CD4-positive, CD25-positive, alpha-beta regulatory T cell (primary cell): ENCODE measurements around the gene RYK. TPM values are rescaled to one million over a fixed set of nuclear protein-coding genes. Genes with fewer than 3 reads are reported as not detected.

Experiments
- ATAC-seq, 2 donors: fragments of 150-1000 bp; cut with Tn5 transposase; one replicate each; pipeline ENCODE4 v1.10.0; 2021; ENCODE audit warnings: low read depth in 2 of 2, moderate number of reproducible peaks in 2 of 2, moderate library complexity in 1 of 2
- DNase-seq, 3 donors: peaks; one replicate each; pipeline versions ENCODE4 v3.0.0 to v3.0.0-alpha.2; 2012 to 2022; ENCODE audit warnings: mixed read lengths in 1 of 3
- H3K27ac ChIP-seq: one replicate; pipeline ENCODE4 v1.7.0; 2013; ENCODE audit warnings: mild to moderate bottlenecking, low read length; ENCODE audit not compliant: insufficient read depth, poor library complexity, severe bottlenecking
- H3K27me3 ChIP-seq: one replicate; pipeline ENCODE4 v1.7.0; 2013; ENCODE audit warnings: low read length; ENCODE audit not compliant: control insufficient read depth, insufficient read depth
- H3K36me3 ChIP-seq: one replicate; pipeline ENCODE4 v1.7.0; 2013; ENCODE audit warnings: mild to moderate bottlenecking, low read length, moderate library complexity; ENCODE audit not compliant: control insufficient read depth, insufficient read depth
- H3K4me1 ChIP-seq: 2 replicates; pipeline ENCODE4 v1.7.0; 2013; ENCODE audit warnings: mild to moderate bottlenecking, low read length; ENCODE audit not compliant: insufficient read depth, control insufficient read depth, poor library complexity, severe bottlenecking
- H3K4me3 ChIP-seq: one replicate; pipeline ENCODE4 v1.7.0; 2013; ENCODE audit warnings: low read depth, mild to moderate bottlenecking, low read length, moderate library complexity
- H3K9me3 ChIP-seq, 2 experiments: 1 replicate in 1 of 2; 2 replicates in 1 of 2; pipeline ENCODE4 v1.7.0; 2013; ENCODE audit warnings: low read length in 2 of 2, mild to moderate bottlenecking in 1 of 2, moderate library complexity in 1 of 2; ENCODE audit not compliant: control insufficient read depth in 2 of 2
- H3K27ac Mint-ChIP-seq, 3 donors: one replicate each; pipeline ENCODE4 v1.8.0; 2020 to 2022; ENCODE audit warnings: mild to moderate bottlenecking in 3 of 3, mixed read lengths in 3 of 3, moderate library complexity in 2 of 3
- H3K27me3 Mint-ChIP-seq: one replicate; pipeline ENCODE4 v1.8.0; 2022; ENCODE audit warnings: mild to moderate bottlenecking, mixed read lengths
- H3K36me3 Mint-ChIP-seq: one replicate; pipeline ENCODE4 v1.8.0; 2020; ENCODE audit warnings: mixed read lengths
- H3K4me1 Mint-ChIP-seq, 4 donors: one replicate each; pipeline ENCODE4 v1.8.0; 2020 to 2022; ENCODE audit warnings: mixed read lengths in 4 of 4, mild to moderate bottlenecking in 1 of 4
- H3K4me3 Mint-ChIP-seq, 4 donors: one replicate each; pipeline ENCODE4 v1.8.0; 2020 to 2022; ENCODE audit warnings: mild to moderate bottlenecking in 4 of 4, mixed read lengths in 4 of 4, moderate library complexity in 3 of 4
- H3K9me3 Mint-ChIP-seq, 7 donors: one replicate each; pipeline ENCODE4 v1.8.0; 2020 to 2022; ENCODE audit warnings: mixed read lengths in 7 of 7, mild to moderate bottlenecking in 3 of 7, moderate library complexity in 2 of 7
- polyA plus RNA-seq, 4 donors: library from polyadenylated mRNA; unstranded; fragments of 300-500 nt; fragmentation: Illumina TruSeq; gene quantifications; one replicate each; pipeline ENCODE4 v1.2.3, GENCODE V29; 2021
- total RNA-seq: library from RNA; stranded (reverse); gene quantifications from one replicate; pipeline ENCODE4 v1.2.3, GENCODE V29; 2022

RYK gene
- total RNA-seq (35.2 TPM), polyA plus RNA-seq (1 to 10 TPM; 5.6 to 7.9 (median 7.0) TPM)

DNA sequence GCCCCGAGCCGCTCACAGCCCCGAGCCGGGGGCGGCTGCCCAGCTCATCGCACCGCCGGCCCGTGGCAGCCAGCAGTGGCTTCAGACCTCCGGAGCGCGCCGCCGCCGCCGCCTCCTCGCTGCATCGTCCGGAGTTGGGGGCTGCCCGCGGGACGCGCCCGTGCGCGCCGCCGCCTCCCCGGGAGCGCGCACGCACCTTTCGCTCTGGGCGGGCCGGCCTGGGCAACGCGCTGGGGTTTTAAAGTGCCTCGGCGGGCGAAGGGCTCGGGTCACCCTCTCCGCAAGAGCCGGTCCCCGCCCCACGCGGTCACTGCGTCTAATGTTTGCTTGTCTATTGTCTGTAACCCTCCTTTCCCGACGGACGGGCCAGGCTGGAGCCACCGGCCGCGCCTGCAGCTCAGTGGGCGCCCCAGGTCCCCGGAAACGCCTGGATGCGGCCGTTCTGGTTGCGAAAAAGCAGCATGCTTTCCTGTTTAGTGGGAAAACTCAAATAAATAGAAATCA, at the start of gene RYK:
Gene RYK, minus strand, starts transcription at position 143 of the 504 bp plus-strand sequence. CDS start 205 bp downstream, outside the sequence.
- peak; percentile 86 to 88 for ATAC-seq
- Histone ChIP-seq H3K27me3 (peaks cover 3% of the 10 kb centered on the region), H3K4me3 (peak within 1 kb of the TSS; percentile 81), H3K36me3 (no peaks in the 10 kb centered on the region), H3K4me1 (peaks cover 8% of the 10 kb centered on the region), H3K27ac (peak within 1 kb of the TSS; percentile 75), H3K9me3 (no peaks in the 10 kb centered on the region)
- Mint-ChIP-seq H3K27ac (peak within 1 kb of the TSS; percentile 91 to 98 (median 94)), H3K4me1 (peaks cover 14 to 62% (median 40%) of the 10 kb centered on the region in 4 donors), H3K9me3 (peaks cover 0 to 2% (median 0%) of the 10 kb centered on the region in 7 donors), H3K4me3 (peak within 1 kb of the TSS; percentile 96 to 99 (median 97)), H3K27me3 (peaks cover 5% of the 10 kb centered on the region), H3K36me3 (peaks cover 4% of the 10 kb centered on the region)
- DNase-seq: peak; percentile 65 to 78 (median 77)

DNA sequence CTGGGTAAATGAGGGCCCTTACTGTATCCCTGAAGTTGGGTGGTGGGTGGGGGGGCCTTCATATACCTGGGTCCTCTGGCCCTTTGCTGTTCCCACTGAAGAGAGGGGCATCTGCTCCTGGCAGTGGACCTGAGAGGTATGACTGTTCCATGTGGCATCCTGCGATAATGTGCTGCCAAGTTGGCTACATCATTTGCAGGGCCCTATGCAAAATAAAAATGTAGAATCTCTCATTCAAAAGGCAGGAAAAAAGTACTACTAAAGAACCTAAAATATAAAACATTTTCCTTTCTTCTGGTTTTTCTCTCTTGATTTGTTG, 49.2 kb upstream of the RYK start:
- no peak overlapping the region for H3K27ac Mint-ChIP-seq
- no peak for DNase-seq
- H3K4me1 Mint-ChIP-seq: no peaks in the 10 kb centered on the region
- Histone ChIP-seq H3K27me3 (peaks cover 7% of the 10 kb centered on the region), H3K36me3 (no peaks in the 10 kb centered on the region), H3K9me3 (peaks cover 0 to 4% of the 10 kb centered on the region in 2 experiments), H3K4me3 (no peak overlapping the region), H3K27ac (no peak overlapping the region), H3K4me1 (peaks cover 1% of the 10 kb centered on the region)
- ATAC-seq: no peak
- peaks cover 0 to 1% (median 0%) of the 10 kb centered on the region in 7 donors for H3K9me3 Mint-ChIP-seq
- peaks cover 32% of the 10 kb centered on the region for H3K27me3 Mint-ChIP-seq
- no peaks in the 10 kb centered on the region for H3K36me3 Mint-ChIP-seq
- H3K4me3 Mint-ChIP-seq: no peak overlapping the region

DNA sequence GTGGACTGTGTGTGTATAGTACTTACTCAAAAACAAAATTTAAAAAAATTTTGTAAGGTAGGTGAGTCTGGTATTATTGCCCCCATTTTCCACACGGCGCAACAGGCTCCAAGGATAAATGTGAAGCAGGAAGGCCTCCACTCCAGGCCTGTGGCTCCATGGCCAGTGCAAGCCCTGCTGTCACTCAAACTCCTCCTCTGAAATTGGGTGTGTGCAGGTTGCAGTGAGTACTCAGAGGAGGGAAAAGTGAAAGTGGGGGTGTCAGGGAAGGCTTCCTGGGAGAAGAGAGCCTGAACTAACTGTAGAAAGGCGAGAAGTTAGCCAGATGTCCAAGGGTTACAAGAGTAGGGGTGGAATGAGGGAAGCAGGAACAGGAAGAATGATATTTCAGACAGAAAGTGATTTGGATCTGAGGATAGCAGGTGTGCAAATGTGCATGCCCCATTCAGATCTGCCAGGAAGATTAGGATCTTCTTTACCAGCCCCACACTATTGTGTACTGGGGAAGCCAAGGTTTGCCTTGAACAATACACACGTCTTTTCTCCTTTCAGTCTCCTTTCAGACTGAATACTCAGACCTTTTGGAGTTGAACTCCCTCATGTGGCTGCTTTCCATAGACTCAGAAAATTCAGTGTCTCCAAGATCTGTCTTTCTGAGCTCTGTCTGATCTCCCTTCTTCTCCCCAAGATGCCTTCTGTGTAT, 48.7 kb upstream of the RYK start:
- Histone ChIP-seq H3K9me3 (peaks cover 0 to 4% of the 10 kb centered on the region in 2 experiments), H3K4me1 (peaks cover 6% of the 10 kb centered on the region), H3K36me3 (no peaks in the 10 kb centered on the region), H3K27me3 (peaks cover 7% of the 10 kb centered on the region), H3K4me3 (no peak overlapping the region), H3K27ac (no peak overlapping the region)
- Mint-ChIP-seq H3K27ac (peak overlapping the region in 1 of 3 donors; percentile 22), H3K4me1 (no peaks in the 10 kb centered on the region), H3K4me3 (no peak overlapping the region), H3K9me3 (peaks cover 0 to 1% (median 0%) of the 10 kb centered on the region in 7 donors), H3K27me3 (peaks cover 27% of the 10 kb centered on the region), H3K36me3 (no peaks in the 10 kb centered on the region)
- no peak for ATAC-seq
- peak in 1 of 3 donors; percentile 8 for DNase-seq

DNA sequence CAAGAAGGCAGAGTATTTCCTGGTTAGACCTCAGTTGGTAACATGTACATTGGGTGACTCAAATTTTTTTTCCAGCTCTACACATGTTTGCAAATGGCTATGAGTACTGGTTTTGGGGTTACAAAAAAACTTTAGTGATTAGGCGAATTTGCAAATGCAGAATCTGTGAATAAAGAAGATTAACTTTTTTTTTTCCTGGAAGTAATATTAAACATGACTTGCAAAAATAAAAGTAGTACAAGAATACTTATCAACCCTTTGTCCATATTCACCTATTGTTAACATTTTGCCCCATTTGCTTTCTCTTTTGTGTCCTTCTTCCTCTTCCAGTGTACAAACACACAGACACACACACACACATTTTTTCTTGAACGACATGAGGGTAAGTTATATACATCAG, 47.6 kb upstream of the RYK start:
- Histone ChIP-seq H3K9me3 (peaks cover 0 to 4% of the 10 kb centered on the region in 2 experiments), H3K27ac (no peak overlapping the region), H3K36me3 (no peaks in the 10 kb centered on the region), H3K4me1 (peaks cover 11% of the 10 kb centered on the region), H3K27me3 (peaks cover 6% of the 10 kb centered on the region), H3K4me3 (no peak overlapping the region)
- Mint-ChIP-seq H3K36me3 (no peaks in the 10 kb centered on the region), H3K27ac (no peak overlapping the region), H3K4me1 (no peaks in the 10 kb centered on the region), H3K9me3 (peaks cover 0 to 1% (median 0%) of the 10 kb centered on the region in 7 donors), H3K4me3 (no peak overlapping the region), H3K27me3 (peaks cover 25% of the 10 kb centered on the region)
- ATAC-seq (no peak), DNase-seq (no peak)

DNA sequence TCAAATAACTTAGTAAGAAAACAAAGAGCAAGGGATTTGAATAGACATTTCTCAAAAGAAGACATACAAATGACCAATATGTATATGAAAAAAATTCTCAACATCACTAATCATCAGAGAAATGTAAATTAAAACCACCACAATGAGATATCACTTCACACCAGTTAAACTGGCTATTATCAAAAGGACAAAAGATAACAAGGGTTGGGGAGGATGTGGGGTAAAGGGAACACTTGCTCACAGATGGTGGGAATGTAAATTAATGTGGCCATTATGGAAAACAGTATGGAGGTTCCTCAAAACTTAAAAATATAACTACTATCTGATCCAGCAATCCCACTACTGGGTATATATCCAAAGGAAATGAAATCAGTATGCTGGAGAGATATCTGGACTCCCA, 46.0 kb upstream of the RYK start:
- Histone ChIP-seq H3K4me3 (no peak overlapping the region), H3K4me1 (peaks cover 11% of the 10 kb centered on the region), H3K27me3 (peaks cover 6% of the 10 kb centered on the region), H3K27ac (no peak overlapping the region), H3K36me3 (no peaks in the 10 kb centered on the region), H3K9me3 (peaks cover 0 to 4% of the 10 kb centered on the region in 2 experiments)
- DNase-seq (no peak), ATAC-seq (no peak)
- Mint-ChIP-seq H3K36me3 (no peaks in the 10 kb centered on the region), H3K4me3 (no peak overlapping the region), H3K4me1 (peaks cover 0 to 2% (median 0%) of the 10 kb centered on the region in 4 donors), H3K9me3 (peaks cover 0 to 1% (median 0%) of the 10 kb centered on the region in 7 donors), H3K27ac (no peak overlapping the region), H3K27me3 (peaks cover 25% of the 10 kb centered on the region)

DNA sequence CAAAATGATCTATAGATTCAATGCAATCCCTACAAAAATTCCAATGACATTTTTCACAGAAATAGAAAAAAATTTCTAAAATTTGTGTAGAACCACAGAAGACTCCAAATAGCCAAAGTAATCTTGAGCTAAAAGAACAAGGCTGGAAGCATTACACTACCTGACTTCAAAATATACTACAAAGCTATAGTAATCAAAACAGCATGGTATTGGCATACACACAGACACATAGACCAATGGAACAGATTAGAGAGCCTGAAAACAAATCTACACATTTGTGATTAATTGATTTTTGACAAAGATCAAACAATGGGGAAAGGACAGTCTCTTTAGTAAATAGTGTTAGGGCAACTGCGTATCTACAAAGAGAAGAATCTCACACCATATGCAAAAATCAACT, 45.3 kb upstream of the RYK start:
- Histone ChIP-seq H3K4me3 (no peak overlapping the region), H3K27me3 (peaks cover 8% of the 10 kb centered on the region), H3K4me1 (peaks cover 11% of the 10 kb centered on the region), H3K27ac (no peak overlapping the region), H3K9me3 (peaks cover 0 to 4% of the 10 kb centered on the region in 2 experiments), H3K36me3 (no peaks in the 10 kb centered on the region)
- Mint-ChIP-seq H3K36me3 (no peaks in the 10 kb centered on the region), H3K4me1 (peaks cover 0 to 2% (median 0%) of the 10 kb centered on the region in 4 donors), H3K27ac (no peak overlapping the region), H3K4me3 (no peak overlapping the region), H3K9me3 (peaks cover 0 to 1% (median 0%) of the 10 kb centered on the region in 7 donors), H3K27me3 (peaks cover 25% of the 10 kb centered on the region)
- no peak for DNase-seq
- ATAC-seq: no peak

DNA sequence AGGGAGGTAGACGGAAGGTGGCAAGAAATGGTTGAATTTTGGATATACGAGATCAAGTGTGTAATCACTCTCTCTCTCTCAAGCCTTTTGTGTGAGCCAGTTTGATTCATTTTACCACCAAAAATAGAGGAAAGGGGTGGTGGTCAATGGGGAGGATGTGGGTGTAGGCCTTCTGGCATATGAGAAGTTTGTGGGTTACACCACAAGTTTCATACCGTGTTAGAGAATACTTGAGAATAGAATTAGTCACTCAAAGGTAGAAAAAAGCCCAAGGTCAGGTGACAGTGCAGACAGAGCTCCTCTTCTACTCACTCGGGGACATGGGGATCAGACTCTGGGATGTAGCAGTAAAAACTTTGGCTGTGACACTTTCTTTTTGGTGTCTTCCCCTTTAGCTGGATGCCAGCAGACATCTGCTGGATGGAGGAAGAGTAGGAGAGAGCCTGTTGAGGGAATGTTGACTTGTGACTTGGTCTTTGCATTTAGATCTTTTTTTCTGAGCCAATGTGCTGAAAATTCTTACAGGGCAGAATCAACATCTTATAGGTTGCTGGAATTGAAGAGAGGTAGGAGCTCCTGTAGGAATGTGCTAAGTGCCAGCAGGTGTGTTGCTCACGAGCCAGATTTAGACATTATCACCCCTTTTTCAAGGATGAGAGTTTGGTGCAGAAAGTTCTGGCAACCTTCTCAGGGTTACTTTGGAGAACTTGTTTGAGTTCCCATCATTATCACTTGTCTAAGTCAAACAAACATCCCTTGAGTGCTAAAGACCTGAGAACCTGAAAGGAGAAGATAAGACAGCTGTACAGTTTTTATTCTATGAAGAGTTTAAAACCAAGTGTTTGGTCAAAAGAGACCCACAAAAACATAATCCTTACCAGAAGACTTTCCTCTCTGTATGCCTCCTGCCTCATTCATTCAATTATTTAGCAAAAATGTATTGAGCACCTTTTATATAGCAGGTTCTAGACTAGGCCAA, 43.9 kb upstream of the RYK start:
- peaks cover 11% of the 10 kb centered on the region for H3K4me1 ChIP-seq
- Mint-ChIP-seq H3K9me3 (peaks cover 0 to 1% (median 0%) of the 10 kb centered on the region in 7 donors), H3K27me3 (peaks cover 21% of the 10 kb centered on the region), H3K4me1 (peaks cover 0 to 4% (median under 1%) of the 10 kb centered on the region in 4 donors), H3K4me3 (no peak overlapping the region), H3K36me3 (no peaks in the 10 kb centered on the region), H3K27ac (no peak overlapping the region)
- H3K27ac ChIP-seq: no peak overlapping the region
- peak; percentile 97 to 99 for ATAC-seq
- DNase-seq: peak in 2 of 3 donors; percentile 60 to 87
- peak overlapping the region; percentile 4 for H3K4me3 ChIP-seq
- H3K9me3 ChIP-seq: peaks cover 0 to 4% of the 10 kb centered on the region in 2 experiments
- H3K27me3 ChIP-seq: peaks cover 8% of the 10 kb centered on the region
- H3K36me3 ChIP-seq: no peaks in the 10 kb centered on the region
